Neural cell (in vitro differentiated cells): ENCODE results near the gene SDF4. TPM values are rescaled to one million over a fixed set of nuclear protein-coding genes. Genes with fewer than 3 reads are reported as not detected.

Experiments
- H2AFZ ChIP-seq: fragments of 200-600, 300-800 bp; sonication (generic), shearing (Covaris generic); 2 replicates; pipeline ENCODE4 v1.6.0; 2014; ENCODE audit warnings: low read depth, mild to moderate bottlenecking, antibody characterized with exemption, low read length, moderate library complexity
- H3F3A ChIP-seq: fragments of 200-600 bp; shearing (Covaris generic); 2 replicates; pipeline ENCODE4 v1.6.1; 2016; ENCODE audit warnings: mild to moderate bottlenecking, moderate library complexity, mixed read lengths, antibody characterized with exemption, low read length; ENCODE audit not compliant: insufficient read depth, poor library complexity, severe bottlenecking
- H3K27ac ChIP-seq: fragments of 200-600, 300-800 bp; sonication (generic), shearing (Covaris generic); 2 replicates; pipeline ENCODE4 v1.5.1; 2014; ENCODE audit warnings: mild to moderate bottlenecking, low read length, moderate library complexity
- H3K27me3 ChIP-seq: fragments of 300-800, 200-600 bp; sonication (generic), shearing (Covaris generic); 2 replicates; pipeline ENCODE4 v1.6.0; 2014; ENCODE audit warnings: mild to moderate bottlenecking, low read depth, low read length, moderate library complexity; ENCODE audit not compliant: insufficient read depth
- H3K36me3 ChIP-seq: fragments of 300-800, 200-600 bp; sonication (generic), shearing (Covaris generic); 2 replicates; pipeline ENCODE4 v1.5.1; 2014; ENCODE audit warnings: mild to moderate bottlenecking, antibody characterized with exemption, low read length, moderate library complexity; ENCODE audit not compliant: insufficient read depth
- H3K4me2 ChIP-seq: fragments of 300-800, 200-600 bp; sonication (generic), shearing (Covaris generic); 2 replicates; pipeline ENCODE4 v1.6.0; 2014; ENCODE audit warnings: mild to moderate bottlenecking, low read length
- H3K4me3 ChIP-seq: fragments of 300-800, 200-600 bp; sonication (generic), shearing (Covaris generic); 2 replicates; pipeline ENCODE4 v1.5.1; 2014; ENCODE audit warnings: mild to moderate bottlenecking, low read length, moderate library complexity
- H3K79me2 ChIP-seq: fragments of 200-600 bp; shearing (Covaris generic); replicated peaks from 2 replicates; pipeline ENCODE4 v1.6.0; 2014; ENCODE audit warnings: mild to moderate bottlenecking, low read length, moderate library complexity; ENCODE audit not compliant: insufficient read depth
- H3K9ac ChIP-seq: fragments of 300-800, 200-600 bp; sonication (generic), shearing (Covaris generic); 2 replicates; pipeline ENCODE4 v1.6.1; 2016; ENCODE audit warnings: mild to moderate bottlenecking, low read length, mixed read lengths
- H3K9me2 ChIP-seq: fragments of 200-600 bp; shearing (Covaris generic); 2 replicates; pipeline ENCODE4 v1.6.1; 2016; ENCODE audit warnings: mild to moderate bottlenecking, low read length, mixed read lengths; ENCODE audit not compliant: insufficient read depth
- H3K9me3 ChIP-seq: fragments of 200-600, 300-800 bp; sonication (generic), shearing (Covaris generic); 2 replicates; pipeline ENCODE4 v1.6.1; 2016; ENCODE audit warnings: mild to moderate bottlenecking, mixed run types, low read length, moderate library complexity, mixed read lengths
- H4K20me1 ChIP-seq: fragments of 200-600 bp; shearing (Covaris generic); 2 replicates; pipeline ENCODE4 v1.6.1; 2016; ENCODE audit warnings: mild to moderate bottlenecking, mixed run types; ENCODE audit not compliant: insufficient read depth
- CTCF ChIP-seq: fragments of 450-650 bp; IDR thresholded peaks from 2 replicates; pipeline ENCODE4 v1.5.1; 2014; ENCODE audit warnings: antibody characterized with exemption, mild to moderate bottlenecking, moderate library complexity; ENCODE audit not compliant: poor library complexity, severe bottlenecking
- EP300 ChIP-seq: fragments of 450-650 bp; conservative IDR thresholded peaks from 2 replicates; pipeline ENCODE4 v1.6.1; 2014; ENCODE audit warnings: antibody characterized with exemption, mild to moderate bottlenecking, moderate library complexity; ENCODE audit not compliant: poor library complexity, severe bottlenecking
- EZH2 ChIP-seq: fragments of 200-600, 300-800 bp; shearing (Covaris generic), sonication (generic); IDR thresholded peaks from 2 replicates; pipeline ENCODE4 v1.6.1; 2014; ENCODE audit warnings: antibody characterized with exemption, low read length, borderline replicate concordance, mild to moderate bottlenecking; ENCODE audit not compliant: insufficient read depth, poor library complexity, severe bottlenecking
- MXI1 ChIP-seq: fragments of 450-650 bp; conservative IDR thresholded peaks from 2 replicates; pipeline ENCODE4 v1.6.1; 2014; ENCODE audit warnings: antibody characterized with exemption, mild to moderate bottlenecking; ENCODE audit not compliant: poor library complexity, severe bottlenecking
- POLR2AphosphoS5 ChIP-seq: IDR thresholded peaks from 2 replicates; pipeline ENCODE4 v1.6.1; 2012
- RAD21 ChIP-seq: fragments of 450-650 bp; conservative IDR thresholded peaks from 2 replicates; pipeline ENCODE4 v1.6.1; 2014; ENCODE audit warnings: antibody characterized with exemption, mild to moderate bottlenecking, moderate library complexity
- REST ChIP-seq: IDR thresholded peaks from 2 replicates; pipeline ENCODE4 v1.6.1; 2012; ENCODE audit warnings: borderline replicate concordance
- SMC3 ChIP-seq: fragments of 450-650 bp; conservative IDR thresholded peaks from 2 replicates; pipeline ENCODE4 v1.6.1; 2014; ENCODE audit warnings: antibody characterized with exemption, mild to moderate bottlenecking, moderate library complexity; ENCODE audit not compliant: poor library complexity
- TAF1 ChIP-seq: IDR thresholded peaks from 2 replicates; pipeline ENCODE4 v1.6.1; 2012; ENCODE audit warnings: low read depth
- polyA plus RNA-seq: library from polyadenylated mRNA; depleted of rRNA; stranded (reverse); fragments of >200 nt; gene quantifications from 2 replicates; pipeline ENCODE4 v1.2.3, GENCODE V29; 2014

SDF4 gene
- polyA plus RNA-seq, 1 donor from 2014 or later = 91.2 TPM

- no peak overlapping the region for H3K9ac ChIP-seq
- H3K4me2 ChIP-seq = no peak overlapping the region
- H3K4me3 ChIP-seq = no peak overlapping the region
These were observed 14.2 kb upstream of the SDF4 start for GRCh38 chr1:1245817-1246576.

More at GRCh38 chr1:1245817-1246576, 14.2 kb upstream of the SDF4 start:
- Histone ChIP-seq H4K20me1 (no peaks in the 10 kb centered on the region), H3K79me2 (no peaks in the 10 kb centered on the region), H3K27me3 (peaks cover 3% of the 10 kb centered on the region), H3K36me3 (no peaks in the 10 kb centered on the region), H2AFZ (no peak overlapping the region), H3F3A (no peaks in the 10 kb centered on the region), H3K9me2 (no peaks in the 10 kb centered on the region), H3K9me3 (no peaks in the 10 kb centered on the region), H3K27ac (no peak overlapping the region)
- TF ChIP-seq EZH2 (no peak), TAF1 (no peak), EP300 (no peak), CTCF (no peak), MXI1 (no peak), REST (no peak), RAD21 (no peak), SMC3 (no peak), POLR2AphosphoS5 (no peak)
